ENCODE measurements around the gene MYO1G.
"Not testable (repeated sequence)": the region's sequence is repeated elsewhere in the genome, so short reads cannot be mapped to it uniquely, and the experiment has no call there.

DNA sequence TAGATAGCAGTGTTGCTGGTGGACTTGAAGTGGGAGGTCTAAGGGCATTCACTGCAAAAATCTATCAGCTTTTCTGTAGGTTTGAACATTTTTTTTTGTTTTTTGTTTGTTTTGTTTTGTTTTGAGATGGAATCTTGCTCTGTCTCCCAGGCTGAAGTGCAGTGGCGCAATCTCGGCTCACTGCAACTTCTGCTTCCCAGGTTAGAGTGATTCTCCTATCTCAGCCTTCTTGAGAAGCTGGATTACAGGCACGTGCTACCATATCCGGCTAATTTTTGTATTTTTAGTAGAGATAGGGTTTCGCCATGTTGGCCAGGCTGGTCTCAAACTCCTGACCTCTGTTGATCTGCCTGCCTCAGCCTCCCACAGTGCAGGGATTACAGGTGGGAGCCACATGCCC is 44.3 kb downstream of the MYO1G start:
- not testable (repeated sequence) for TF ChIP-seq JUND (IDR thresholded peaks at IDR 0.05); RCOR1 (IDR thresholded peaks at IDR 0.05; ENCODE audit: low read length)
- TF ChIP-seq, protein P1, sequence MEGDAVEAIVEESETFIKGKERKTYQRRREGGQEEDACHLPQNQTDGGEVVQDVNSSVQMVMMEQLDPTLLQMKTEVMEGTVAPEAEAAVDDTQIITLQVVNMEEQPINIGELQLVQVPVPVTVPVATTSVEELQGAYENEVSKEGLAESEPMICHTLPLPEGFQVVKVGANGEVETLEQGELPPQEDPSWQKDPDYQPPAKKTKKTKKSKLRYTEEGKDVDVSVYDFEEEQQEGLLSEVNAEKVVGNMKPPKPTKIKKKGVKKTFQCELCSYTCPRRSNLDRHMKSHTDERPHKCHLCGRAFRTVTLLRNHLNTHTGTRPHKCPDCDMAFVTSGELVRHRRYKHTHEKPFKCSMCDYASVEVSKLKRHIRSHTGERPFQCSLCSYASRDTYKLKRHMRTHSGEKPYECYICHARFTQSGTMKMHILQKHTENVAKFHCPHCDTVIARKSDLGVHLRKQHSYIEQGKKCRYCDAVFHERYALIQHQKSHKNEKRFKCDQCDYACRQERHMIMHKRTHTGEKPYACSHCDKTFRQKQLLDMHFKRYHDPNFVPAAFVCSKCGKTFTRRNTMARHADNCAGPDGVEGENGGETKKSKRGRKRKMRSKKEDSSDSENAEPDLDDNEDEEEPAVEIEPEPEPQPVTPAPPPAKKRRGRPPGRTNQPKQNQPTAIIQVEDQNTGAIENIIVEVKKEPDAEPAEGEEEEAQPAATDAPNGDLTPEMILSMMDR (IDR thresholded peaks at IDR 0.05): not testable (repeated sequence)
